Lower lobe of right lung (tissue), 2 donors: ENCODE measurements around the gene GPR173. TPM values are rescaled to one million over a fixed set of nuclear protein-coding genes. Genes with fewer than 3 reads are reported as not detected.

Experiments
- ATAC-seq, 2 donors: fragments of 200-7000 bp; cut with Tn5 transposase; one replicate each; pipeline ENCODE4 v1.9.1; 2020 to 2022; ENCODE audit warnings: mild to moderate bottlenecking in 2 of 2, moderate library complexity in 2 of 2
- DNase-seq: peaks from one replicate; pipeline ENCODE4 v3.0.0-alpha.2; 2020
- H3K27ac ChIP-seq: fragments of 200-600 bp; one replicate; pipeline ENCODE4 v1.8.0; 2022
- H3K27me3 ChIP-seq: fragments of 200-600 bp; one replicate; pipeline ENCODE4 v1.8.0; 2022; ENCODE audit warnings: low read depth
- H3K36me3 ChIP-seq: fragments of 200-600 bp; one replicate; pipeline ENCODE4 v1.8.0; 2022; ENCODE audit warnings: mild to moderate bottlenecking
- H3K4me1 ChIP-seq: fragments of 200-600 bp; one replicate; pipeline ENCODE4 v1.8.0; 2022
- H3K4me3 ChIP-seq: fragments of 200-600 bp; one replicate; pipeline ENCODE4 v1.8.0; 2022; ENCODE audit warnings: mild to moderate bottlenecking
- H3K9me3 ChIP-seq: fragments of 200-600 bp; one replicate; pipeline ENCODE4 v1.8.0; 2022
- CTCF ChIP-seq: fragments of 200-600 bp; IDR thresholded peaks from one replicate; pipeline ENCODE4 v1.8.0; 2022; ENCODE audit warnings: antibody characterized with exemption, mild to moderate bottlenecking
- intact Hi-C: fragments of 100-400 bp; cut with DNase I; formaldehyde crosslinking; loops from one replicate; pipeline ENCODE4 v1.11.0; 2022
- total RNA-seq: library from RNA; stranded (reverse); fragmentation: NEBNext Ultra II Directional; extraction: Animal tissue kit (Norgen Biotek cat#: 25700); gene quantifications from one replicate; pipeline ENCODE4 v1.2.1, GENCODE V29; 2021
- donor health status: DM: no; HTN: yes; CAD: no; lungs with severe emphysema.

Gene GPR173
- total RNA-seq, 1 donor from 2014 or later, result 0.56 TPM

- Histone ChIP-seq H3K9me3 (no peaks in the 10 kb centered on the region), H3K27ac (no peak overlapping the region), H3K4me1 (no peaks in the 10 kb centered on the region), H3K27me3 (no peaks in the 10 kb centered on the region), H3K4me3 (no peak overlapping the region), H3K36me3 (peaks cover 6% of the 10 kb centered on the region)
- TF ChIP-seq CTCF, result no peak
- ATAC-seq, result no peak
- DNase-seq, result no peak
- intact Hi-C loops, result no loop called here
These were observed 79.6 kb downstream of the GPR173 start for GRCh38 chrX:53128097-53128749.

Other genes with a start within 250 kb of the GPR173 start
- not detected for gene XAGE5, start 237.5 kb upstream of the GPR173 start, total RNA-seq
- not detected for gene XAGE3, start 180.7 kb upstream of the GPR173 start, total RNA-seq
- gene FAM156B, start 151.5 kb upstream of the GPR173 start, total RNA-seq, result 17.7 TPM
- gene FAM156A, start 90.3 kb upstream of the GPR173 start, total RNA-seq, result 20.6 TPM
- gene TSPYL2, start 33.6 kb downstream of the GPR173 start, total RNA-seq, result 27.9 TPM
- 14.8 TPM for gene KANTR, start 45.4 kb downstream of the GPR173 start, total RNA-seq
- 67.5 TPM for gene KDM5C, start 176.4 kb downstream of the GPR173 start, total RNA-seq
- 24.0 TPM for gene IQSEC2, start 232.8 kb downstream of the GPR173 start, total RNA-seq